CD4-positive, alpha-beta T cell treated with Interleukin-6 at 100 ng/mL for 8 hours (primary cell): ENCODE data around the gene CACNA1G.

Experiments
- DNase-seq: peaks from one replicate; pipeline ENCODE4 v3.0.0-alpha.2; 2020; ENCODE audit warnings: mixed read lengths, low spot score

CACNA1G gene

GRCh38 chr17:50613007-50613992 is 52.8 kb downstream of the CACNA1G start:
- DNase-seq = no peak

- DNase-seq = no peak
These were observed 54.0 kb downstream of the CACNA1G start for GRCh38 chr17:50614471-50615051.

- DNase-seq = no peak
These were observed 55.3 kb downstream of the CACNA1G start for GRCh38 chr17:50615828-50616227.

- no peak for DNase-seq
These were observed 57.8 kb downstream of the CACNA1G start for GRCh38 chr17:50618300-50618699.

GRCh38 chr17:50618941-50619340 is 58.4 kb downstream of the CACNA1G start:
- DNase-seq = no peak

GRCh38 chr17:50619489-50619888 is 59.0 kb downstream of the CACNA1G start:
- no peak for DNase-seq

GRCh38 chr17:50620237-50620636 is 59.7 kb downstream of the CACNA1G start:
- no peak for DNase-seq

- DNase-seq = no peak
These were observed 60.3 kb downstream of the CACNA1G start for GRCh38 chr17:50620858-50621257.

GRCh38 chr17:50621574-50622031 is 61.1 kb downstream of the CACNA1G start:
- no peak for DNase-seq

GRCh38 chr17:50624321-50624934 is 63.9 kb downstream of the CACNA1G start:
- no peak for DNase-seq

- no peak for DNase-seq
These were observed 64.7 kb downstream of the CACNA1G start for GRCh38 chr17:50625032-50625871.

GRCh38 chr17:50626037-50626574 is 65.6 kb downstream of the CACNA1G start:
- DNase-seq = peak; percentile 63

- no peak for DNase-seq
These were observed 66.7 kb downstream of the CACNA1G start for GRCh38 chr17:50627036-50627781.

GRCh38 chr17:50627782-50628601 is 67.5 kb downstream of the CACNA1G start:
- DNase-seq = no peak

GRCh38 chr17:50629902-50630301 is 69.4 kb downstream of the CACNA1G start:
- DNase-seq = no peak

- DNase-seq = peak; percentile 42
These were observed 70.1 kb downstream of the CACNA1G start for GRCh38 chr17:50630524-50631194.

GRCh38 chr17:50631195-50631907 is 70.8 kb downstream of the CACNA1G start:
- DNase-seq = no peak

GRCh38 chr17:50631908-50632571 is 71.5 kb downstream of the CACNA1G start:
- no peak for DNase-seq
